Activated naive CD4-positive, alpha-beta T cell treated with anti-CD3 and anti-CD28 coated beads, Interleukin-2, amount 50 U/mL, for 24 hours (primary cell): ENCODE results near the gene SAMD4A.

ENCODE experiments used
- H3K27ac Mint-ChIP-seq: one replicate; pipeline ENCODE4 v1.8.0; 2021; ENCODE audit warnings: mild to moderate bottlenecking, mixed read lengths
- H3K27me3 Mint-ChIP-seq: one replicate; pipeline ENCODE4 v1.8.0; 2021; ENCODE audit warnings: mixed read lengths
- H3K36me3 Mint-ChIP-seq: one replicate; pipeline ENCODE4 v1.8.0; 2021; ENCODE audit warnings: mixed read lengths
- H3K4me1 Mint-ChIP-seq: one replicate; pipeline ENCODE4 v1.8.0; 2021; ENCODE audit warnings: mixed read lengths
- H3K4me3 Mint-ChIP-seq: one replicate; pipeline ENCODE4 v1.8.0; 2021; ENCODE audit warnings: mild to moderate bottlenecking, mixed read lengths
- H3K9me3 Mint-ChIP-seq: one replicate; pipeline ENCODE4 v1.8.0; 2021; ENCODE audit warnings: mixed read lengths

Gene SAMD4A

GRCh38 chr14:54700717-54701116 lies 133.8 kb downstream of the SAMD4A start:
- Mint-ChIP-seq H3K4me3 (no peak overlapping the region), H3K36me3 (no peaks in the 10 kb centered on the region), H3K27ac (no peak overlapping the region), H3K9me3 (no peaks in the 10 kb centered on the region), H3K27me3 (peaks cover 3% of the 10 kb centered on the region), H3K4me1 (no peaks in the 10 kb centered on the region)

- no peak overlapping the region for H3K4me3 Mint-ChIP-seq
- no peaks in the 10 kb centered on the region for H3K4me1 Mint-ChIP-seq
- H3K36me3 Mint-ChIP-seq = no peaks in the 10 kb centered on the region
- no peaks in the 10 kb centered on the region for H3K9me3 Mint-ChIP-seq
- H3K27me3 Mint-ChIP-seq = peaks cover 3% of the 10 kb centered on the region
- H3K27ac Mint-ChIP-seq = no peak overlapping the region
These were observed 135.1 kb downstream of the SAMD4A start for GRCh38 chr14:54702014-54702491.

- Mint-ChIP-seq H3K4me3 (no peak overlapping the region), H3K27ac (no peak overlapping the region), H3K4me1 (no peaks in the 10 kb centered on the region), H3K9me3 (no peaks in the 10 kb centered on the region), H3K27me3 (peaks cover 3% of the 10 kb centered on the region), H3K36me3 (no peaks in the 10 kb centered on the region)
These were observed 135.6 kb downstream of the SAMD4A start for GRCh38 chr14:54702492-54702891.

- H3K4me3 Mint-ChIP-seq = no peak overlapping the region
- no peaks in the 10 kb centered on the region for H3K9me3 Mint-ChIP-seq
- H3K4me1 Mint-ChIP-seq = no peaks in the 10 kb centered on the region
- no peak overlapping the region for H3K27ac Mint-ChIP-seq
- H3K36me3 Mint-ChIP-seq = no peaks in the 10 kb centered on the region
- H3K27me3 Mint-ChIP-seq = peaks cover 3% of the 10 kb centered on the region
These were observed 136.2 kb downstream of the SAMD4A start for GRCh38 chr14:54703082-54703481.

GRCh38 chr14:54703724-54704123 lies 136.8 kb downstream of the SAMD4A start:
- no peak overlapping the region for H3K4me3 Mint-ChIP-seq
- H3K27me3 Mint-ChIP-seq = peaks cover 3% of the 10 kb centered on the region
- H3K9me3 Mint-ChIP-seq = no peaks in the 10 kb centered on the region
- no peaks in the 10 kb centered on the region for H3K4me1 Mint-ChIP-seq
- no peaks in the 10 kb centered on the region for H3K36me3 Mint-ChIP-seq
- no peak overlapping the region for H3K27ac Mint-ChIP-seq

GRCh38 chr14:54704768-54705167 lies 137.8 kb downstream of the SAMD4A start:
- Mint-ChIP-seq H3K27me3 (peaks cover 2% of the 10 kb centered on the region), H3K27ac (no peak overlapping the region), H3K9me3 (no peaks in the 10 kb centered on the region), H3K4me1 (peaks cover 5% of the 10 kb centered on the region), H3K36me3 (no peaks in the 10 kb centered on the region), H3K4me3 (no peak overlapping the region)

DNA sequence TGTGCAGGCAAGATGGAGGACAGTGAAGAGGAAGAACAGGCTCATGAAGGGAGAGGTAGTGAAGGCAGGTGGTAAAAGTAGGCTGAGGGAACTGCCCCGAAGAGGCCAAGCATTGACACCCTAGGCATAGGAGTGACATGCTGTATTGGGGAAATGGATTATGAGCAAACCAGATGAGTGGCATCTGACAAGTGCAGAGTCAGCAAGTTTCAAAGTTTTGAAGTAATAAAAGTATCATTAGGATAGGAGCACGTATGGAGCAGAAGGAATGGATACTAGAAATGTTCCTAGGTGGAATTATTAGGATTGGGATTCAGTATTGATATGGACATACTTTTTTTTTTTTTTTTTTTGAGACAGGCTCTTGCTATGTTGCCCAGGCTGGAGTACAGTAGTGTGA lies 139.8 kb downstream of the SAMD4A start:
- Mint-ChIP-seq H3K4me1 (peaks cover 13% of the 10 kb centered on the region), H3K27me3 (no peaks in the 10 kb centered on the region), H3K36me3 (no peaks in the 10 kb centered on the region), H3K27ac (no peak overlapping the region), H3K4me3 (no peak overlapping the region), H3K9me3 (no peaks in the 10 kb centered on the region)

- no peak overlapping the region for H3K4me3 Mint-ChIP-seq
- peaks cover 22% of the 10 kb centered on the region for H3K4me1 Mint-ChIP-seq
- H3K27ac Mint-ChIP-seq = no peak overlapping the region
- no peaks in the 10 kb centered on the region for H3K27me3 Mint-ChIP-seq
- no peaks in the 10 kb centered on the region for H3K9me3 Mint-ChIP-seq
- no peaks in the 10 kb centered on the region for H3K36me3 Mint-ChIP-seq
These were observed 141.2 kb downstream of the SAMD4A start for GRCh38 chr14:54708161-54708560.

DNA sequence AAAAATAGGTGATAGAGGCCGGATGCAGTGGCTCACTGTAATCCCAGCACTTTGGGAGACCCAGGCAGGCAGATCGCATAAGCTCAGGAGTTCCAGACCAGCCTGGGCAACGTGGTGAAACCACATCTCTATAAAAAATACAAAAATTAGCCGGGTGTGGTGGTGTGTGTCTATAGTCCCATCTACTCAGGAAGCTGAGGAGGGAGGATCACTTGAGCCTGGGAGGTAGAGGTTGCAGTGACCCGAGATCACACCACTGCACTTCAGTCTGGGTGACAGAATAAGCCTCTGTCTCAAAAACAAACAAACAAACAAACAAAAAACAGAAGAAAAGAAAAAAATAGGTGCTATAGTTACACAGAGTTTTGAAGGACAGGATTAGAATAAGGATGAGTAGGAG lies 142.1 kb downstream of the SAMD4A start:
- Mint-ChIP-seq H3K9me3 (no peaks in the 10 kb centered on the region), H3K27me3 (no peaks in the 10 kb centered on the region), H3K4me1 (peaks cover 22% of the 10 kb centered on the region), H3K36me3 (no peaks in the 10 kb centered on the region), H3K27ac (no peak overlapping the region), H3K4me3 (no peak overlapping the region)

DNA sequence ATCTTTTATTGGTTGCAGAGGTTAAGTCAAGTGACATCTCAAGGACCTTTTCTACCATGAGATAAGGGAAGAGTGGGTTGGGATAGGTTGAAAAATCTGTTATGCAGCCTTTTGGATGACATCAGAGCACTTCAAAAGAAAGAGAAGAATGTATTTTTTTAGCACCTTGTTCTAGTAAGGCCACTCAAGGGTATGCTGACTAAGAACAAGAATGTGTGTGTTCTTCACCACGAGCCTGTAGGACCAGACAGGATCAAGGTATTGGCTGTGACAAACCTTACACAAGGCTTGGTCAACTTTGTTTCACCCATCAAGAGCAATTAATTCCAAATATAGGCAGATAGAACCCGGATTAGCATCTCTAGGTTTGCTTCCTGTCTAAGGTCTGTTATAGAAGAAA lies 142.5 kb downstream of the SAMD4A start:
- Mint-ChIP-seq H3K27me3 (no peaks in the 10 kb centered on the region), H3K4me3 (no peak overlapping the region), H3K9me3 (no peaks in the 10 kb centered on the region), H3K4me1 (peaks cover 22% of the 10 kb centered on the region), H3K36me3 (no peaks in the 10 kb centered on the region), H3K27ac (no peak overlapping the region)

DNA sequence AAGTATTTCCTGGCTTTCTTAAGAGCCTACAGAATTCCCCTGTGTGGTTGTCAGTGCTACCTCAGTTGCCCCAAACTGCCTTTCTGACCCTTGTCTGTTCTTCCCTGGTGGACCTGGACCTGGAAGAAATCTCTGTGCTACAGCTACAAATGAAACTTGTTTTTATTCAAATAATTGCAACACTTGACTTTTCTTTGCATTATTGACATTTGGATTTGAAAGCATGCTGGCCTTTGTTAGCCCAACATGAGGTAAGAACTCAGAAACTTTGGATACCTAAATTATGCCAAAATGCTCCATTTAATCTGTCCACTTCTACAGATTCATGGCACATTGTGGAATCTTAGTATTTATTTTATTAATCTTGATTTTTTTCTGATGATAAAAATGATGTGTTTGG lies 142.9 kb downstream of the SAMD4A start:
- Mint-ChIP-seq H3K36me3 (no peaks in the 10 kb centered on the region), H3K27me3 (no peaks in the 10 kb centered on the region), H3K4me1 (peaks cover 22% of the 10 kb centered on the region), H3K4me3 (no peak overlapping the region), H3K9me3 (no peaks in the 10 kb centered on the region), H3K27ac (no peak overlapping the region)

DNA sequence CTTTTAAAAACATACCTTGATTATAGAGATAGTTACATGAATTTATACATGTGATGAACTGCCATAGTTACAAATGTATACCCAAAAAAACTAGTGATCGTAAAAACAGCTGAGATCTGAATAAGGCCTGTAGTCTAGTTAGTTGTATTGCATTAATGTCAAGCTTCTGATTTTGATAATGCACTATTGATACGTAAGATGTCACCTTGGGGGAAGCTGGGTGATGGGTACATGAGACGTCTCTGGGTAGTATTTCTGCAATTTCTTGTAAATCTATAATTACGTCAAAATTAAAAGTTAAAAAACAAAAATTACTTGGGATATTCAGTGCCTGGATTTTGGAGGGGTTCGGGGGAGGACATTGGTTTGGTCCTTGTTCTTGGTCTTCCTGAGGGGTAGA lies 144.4 kb downstream of the SAMD4A start:
- H3K4me3 Mint-ChIP-seq = no peak overlapping the region
- no peak overlapping the region for H3K27ac Mint-ChIP-seq

DNA sequence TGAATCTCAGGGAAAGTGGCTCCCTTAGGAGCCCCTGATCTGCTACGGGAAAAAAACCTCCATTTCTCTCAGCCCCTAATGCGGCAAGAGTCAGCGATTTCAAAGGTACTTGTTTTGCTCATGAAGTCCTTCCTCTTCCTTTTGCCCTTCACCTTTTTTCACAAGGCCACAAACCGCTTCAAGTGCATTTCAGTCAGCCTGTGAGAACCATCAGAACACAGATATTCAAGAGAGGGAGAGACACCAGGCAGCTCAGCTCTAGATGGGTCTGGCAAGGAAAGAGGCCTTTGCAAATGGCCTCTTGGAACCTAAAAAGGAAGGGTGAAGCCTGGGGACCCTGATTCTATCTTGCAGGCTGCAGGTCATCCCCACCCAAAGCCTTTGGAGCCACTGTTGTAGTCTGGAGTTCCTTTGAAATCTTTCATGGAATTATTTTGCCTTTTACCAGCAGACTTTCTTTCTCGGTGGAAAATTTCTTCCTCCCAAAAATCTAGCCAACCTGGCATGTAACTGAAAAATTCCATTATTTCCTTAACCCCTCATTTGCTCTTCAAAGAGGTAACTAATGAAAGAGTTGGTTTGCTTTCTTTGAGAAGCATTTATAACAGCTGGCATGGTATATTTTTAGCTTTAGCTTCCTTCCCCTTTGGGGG lies 145.0 kb downstream of the SAMD4A start:
- H3K27me3 Mint-ChIP-seq = no peaks in the 10 kb centered on the region
- no peaks in the 10 kb centered on the region for H3K9me3 Mint-ChIP-seq
- H3K4me3 Mint-ChIP-seq = no peak overlapping the region
- H3K36me3 Mint-ChIP-seq = no peaks in the 10 kb centered on the region
- H3K4me1 Mint-ChIP-seq = peaks cover 22% of the 10 kb centered on the region
- no peak overlapping the region for H3K27ac Mint-ChIP-seq

More for the DNA sequence above, 144.4 kb downstream of the SAMD4A start:
- Mint-ChIP-seq H3K27me3 (no peaks in the 10 kb centered on the region), H3K36me3 (no peaks in the 10 kb centered on the region), H3K9me3 (no peaks in the 10 kb centered on the region), H3K4me1 (peaks cover 22% of the 10 kb centered on the region)

DNA sequence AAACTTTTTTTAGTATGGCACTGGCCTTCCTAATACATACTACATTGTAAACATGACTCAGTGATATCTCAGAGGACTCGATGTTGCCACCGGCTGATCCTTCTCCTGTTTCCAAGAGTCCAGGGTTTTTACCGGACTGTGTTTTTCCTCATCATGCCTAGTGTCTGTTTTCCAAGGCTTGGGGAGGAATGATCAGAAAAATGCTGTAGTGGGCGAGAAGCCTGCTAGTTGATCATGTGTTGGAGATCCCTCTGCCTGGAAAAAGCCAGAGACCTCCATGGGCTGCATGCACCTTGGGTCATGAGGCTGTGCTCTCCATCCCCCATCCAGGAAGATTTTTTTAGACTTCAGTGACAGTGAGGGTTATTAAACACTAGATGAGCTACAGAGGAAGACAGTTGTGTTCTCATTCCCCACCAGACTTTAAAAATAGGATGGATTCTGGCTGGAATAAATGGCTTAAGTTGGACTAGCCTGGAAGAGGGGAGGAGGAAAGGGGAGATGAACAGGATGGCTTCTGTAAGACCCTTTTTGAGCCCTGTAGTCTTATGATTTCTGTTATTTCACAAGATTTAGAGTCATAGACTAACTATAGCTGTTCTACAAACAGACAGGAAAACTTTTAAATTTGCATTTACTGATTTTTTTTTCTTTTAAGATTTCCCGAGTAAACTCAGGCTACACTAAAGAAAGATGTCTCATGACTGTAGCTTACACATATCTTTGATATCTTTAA lies 145.7 kb downstream of the SAMD4A start:
- no peak overlapping the region for H3K4me3 Mint-ChIP-seq
- no peaks in the 10 kb centered on the region for H3K9me3 Mint-ChIP-seq
- no peak overlapping the region for H3K27ac Mint-ChIP-seq
- no peaks in the 10 kb centered on the region for H3K36me3 Mint-ChIP-seq
- no peaks in the 10 kb centered on the region for H3K27me3 Mint-ChIP-seq
- peaks cover 22% of the 10 kb centered on the region for H3K4me1 Mint-ChIP-seq

DNA sequence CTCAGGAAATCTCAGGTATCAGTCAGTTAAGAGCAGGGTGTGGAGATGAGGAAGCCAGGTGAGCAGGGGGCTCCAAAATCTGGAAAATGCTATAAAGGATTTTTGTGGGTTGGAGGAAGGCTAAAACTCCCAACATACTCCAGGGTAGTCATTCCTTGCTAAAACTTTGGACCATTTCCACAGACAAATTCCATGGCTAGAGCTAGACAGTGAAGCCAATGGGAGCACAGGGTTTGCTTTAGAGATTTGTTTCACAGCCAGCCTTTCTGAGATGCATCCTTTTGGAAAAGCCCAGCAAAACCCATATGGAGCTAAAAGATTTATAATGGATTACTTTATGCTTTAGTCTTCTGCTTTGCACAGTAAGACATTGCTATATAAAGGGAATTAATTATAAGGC lies 146.5 kb downstream of the SAMD4A start:
- Mint-ChIP-seq H3K9me3 (no peaks in the 10 kb centered on the region), H3K4me3 (no peak overlapping the region), H3K4me1 (peaks cover 22% of the 10 kb centered on the region), H3K27me3 (no peaks in the 10 kb centered on the region), H3K27ac (no peak overlapping the region), H3K36me3 (no peaks in the 10 kb centered on the region)

DNA sequence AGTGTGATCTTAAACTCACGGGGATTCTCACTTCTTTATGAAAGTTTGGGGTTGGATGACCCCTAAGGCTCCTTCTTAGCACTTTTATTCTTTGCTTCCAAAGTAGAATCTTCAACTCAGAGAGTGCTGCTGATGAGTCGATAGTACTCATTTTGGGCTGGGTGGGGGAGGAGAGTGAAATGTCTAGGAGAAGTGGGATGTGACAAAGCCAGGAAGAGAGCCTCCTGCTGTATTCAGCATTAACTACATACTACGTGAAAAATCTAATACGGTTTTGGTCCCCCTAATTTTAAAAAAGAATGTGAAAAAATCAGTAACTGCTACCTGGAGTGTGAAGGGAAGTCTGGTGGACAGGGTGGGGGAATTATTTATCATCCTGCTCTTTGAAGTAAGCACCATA lies 148.3 kb downstream of the SAMD4A start:
- Mint-ChIP-seq H3K27me3 (peaks cover 2% of the 10 kb centered on the region), H3K36me3 (peaks cover 5% of the 10 kb centered on the region), H3K27ac (no peak overlapping the region), H3K4me1 (peaks cover 17% of the 10 kb centered on the region), H3K4me3 (no peak overlapping the region), H3K9me3 (peaks cover 5% of the 10 kb centered on the region)
